PC-9 (cell line): Measurements from ENCODE around the gene ABLIM1.

Source experiments
- EZH2 ChIP-seq: fragments of 200-600 bp; sonication (generic); IDR thresholded peaks from 2 replicates; pipeline ENCODE4 v1.8.0; 2017; ENCODE audit warnings: antibody characterized with exemption, low read depth
- TF ChIP-seq, protein P1 (sequence below): fragments of 200-600 bp; sonication (generic); conservative IDR thresholded peaks from 2 replicates; pipeline ENCODE4 v1.6.1; 2017; ENCODE audit warnings: mixed run types, antibody characterized with exemption, mild to moderate bottlenecking, moderate library complexity

DNA sequence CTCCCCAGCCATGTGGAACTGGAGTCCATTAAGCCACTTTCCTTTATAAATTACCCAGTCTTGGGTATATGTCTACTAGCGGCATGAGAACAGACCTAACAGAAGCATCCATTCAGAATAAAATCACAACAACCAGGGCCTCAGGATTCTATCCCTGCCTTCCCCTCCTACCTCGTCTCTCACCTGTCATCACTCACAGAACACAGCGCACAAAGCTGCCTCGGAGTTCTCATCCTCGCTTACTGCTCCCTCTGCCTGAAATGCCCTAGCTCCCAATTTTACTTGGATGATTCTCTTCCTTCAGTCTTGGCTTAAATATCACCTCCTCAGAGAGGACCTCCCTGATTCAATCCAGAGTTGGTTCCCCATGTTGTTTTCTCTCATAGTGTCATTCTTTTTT, 183.1 kb downstream of the ABLIM1 start:
- TF ChIP-seq, protein P1, sequence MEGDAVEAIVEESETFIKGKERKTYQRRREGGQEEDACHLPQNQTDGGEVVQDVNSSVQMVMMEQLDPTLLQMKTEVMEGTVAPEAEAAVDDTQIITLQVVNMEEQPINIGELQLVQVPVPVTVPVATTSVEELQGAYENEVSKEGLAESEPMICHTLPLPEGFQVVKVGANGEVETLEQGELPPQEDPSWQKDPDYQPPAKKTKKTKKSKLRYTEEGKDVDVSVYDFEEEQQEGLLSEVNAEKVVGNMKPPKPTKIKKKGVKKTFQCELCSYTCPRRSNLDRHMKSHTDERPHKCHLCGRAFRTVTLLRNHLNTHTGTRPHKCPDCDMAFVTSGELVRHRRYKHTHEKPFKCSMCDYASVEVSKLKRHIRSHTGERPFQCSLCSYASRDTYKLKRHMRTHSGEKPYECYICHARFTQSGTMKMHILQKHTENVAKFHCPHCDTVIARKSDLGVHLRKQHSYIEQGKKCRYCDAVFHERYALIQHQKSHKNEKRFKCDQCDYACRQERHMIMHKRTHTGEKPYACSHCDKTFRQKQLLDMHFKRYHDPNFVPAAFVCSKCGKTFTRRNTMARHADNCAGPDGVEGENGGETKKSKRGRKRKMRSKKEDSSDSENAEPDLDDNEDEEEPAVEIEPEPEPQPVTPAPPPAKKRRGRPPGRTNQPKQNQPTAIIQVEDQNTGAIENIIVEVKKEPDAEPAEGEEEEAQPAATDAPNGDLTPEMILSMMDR, result no peak
- TF ChIP-seq EZH2, result no peak
